Neural progenitor cell (in vitro differentiated cells): ENCODE data around the gene DAAM2. TPM values are rescaled to one million over a fixed set of nuclear protein-coding genes. Genes with fewer than 3 reads are reported as not detected.

ENCODE experiments used
- DNase-seq: peaks from one replicate; pipeline ENCODE4 v3.0.0-alpha.2; 2016; ENCODE audit warnings: low spot score
- H2AFZ ChIP-seq: fragments of 200-600 bp; sonication (generic); replicated peaks from 2 replicates; pipeline ENCODE4 v1.6.1; 2016; ENCODE audit warnings: antibody characterized with exemption
- H3F3A ChIP-seq: fragments of 200-600 bp; sonication (generic); 2 replicates; pipeline ENCODE4 v1.6.1; 2016; ENCODE audit warnings: antibody characterized with exemption, low read depth
- H3K27ac ChIP-seq: fragments of 200-600 bp; sonication (generic); 2 replicates; pipeline ENCODE4 v1.5.1; 2016; ENCODE audit warnings: mild to moderate bottlenecking
- H3K27me3 ChIP-seq: fragments of 200-600 bp; sonication (generic); 2 replicates; pipeline ENCODE4 v1.6.1; 2016; ENCODE audit warnings: mild to moderate bottlenecking, moderate library complexity
- H3K36me3 ChIP-seq: fragments of 200-600 bp; sonication (generic); 2 replicates; pipeline ENCODE4 v1.5.1; 2016
- H3K4me1 ChIP-seq: fragments of 200-600 bp; sonication (generic); 2 replicates; pipeline ENCODE4 v1.6.1; 2016; ENCODE audit warnings: mixed run types
- H3K4me2 ChIP-seq: fragments of 200-600 bp; sonication (generic); 2 replicates; pipeline ENCODE4 v1.6.1; 2016
- H3K4me3 ChIP-seq: fragments of 200-600 bp; sonication (generic); 2 replicates; pipeline ENCODE4 v1.5.1; 2016
- H3K79me2 ChIP-seq: fragments of 200-600 bp; sonication (generic); 2 replicates; pipeline ENCODE4 v1.6.1; 2016; ENCODE audit warnings: low read depth
- H3K9ac ChIP-seq: fragments of 200-600 bp; sonication (generic); 2 replicates; pipeline ENCODE4 v1.6.1; 2016
- H3K9me3 ChIP-seq: fragments of 200-600 bp; sonication (generic); 2 replicates; pipeline ENCODE4 v1.5.1; 2016; ENCODE audit warnings: low read depth
- H4K20me1 ChIP-seq: fragments of 200-600 bp; sonication (generic); 2 replicates; pipeline ENCODE4 v1.6.1; 2016; ENCODE audit warnings: low read depth
- H3K27ac Mint-ChIP-seq: 3 replicates; pipeline ENCODE4 v1.8.0; 2021; ENCODE audit warnings: mixed read lengths
- H3K27me3 Mint-ChIP-seq: 2 replicates; pipeline ENCODE4 v1.8.0; 2022; ENCODE audit warnings: low read depth, mild to moderate bottlenecking, inconsistent platforms, moderate library complexity, mixed read lengths; ENCODE audit not compliant: insufficient read depth
- H3K36me3 Mint-ChIP-seq: 3 replicates; pipeline ENCODE4 v1.8.0; 2021; ENCODE audit warnings: mixed read lengths
- H3K4me1 Mint-ChIP-seq: 3 replicates; pipeline ENCODE4 v1.8.0; 2021; ENCODE audit warnings: mixed read lengths
- H3K4me3 Mint-ChIP-seq: 3 replicates; pipeline ENCODE4 v1.8.0; 2021; ENCODE audit warnings: mild to moderate bottlenecking, moderate library complexity, mixed read lengths
- H3K9me3 Mint-ChIP-seq: 3 replicates; pipeline ENCODE4 v1.8.0; 2020; ENCODE audit warnings: mixed read lengths
- EZH2 ChIP-seq: fragments of 200-600 bp; sonication (generic); IDR thresholded peaks from 2 replicates; pipeline ENCODE4 v1.6.1; 2017; ENCODE audit warnings: antibody characterized with exemption, mild to moderate bottlenecking, moderate library complexity
- EZH2phosphoT487 ChIP-seq: fragments of 200-600 bp; sonication (generic); IDR thresholded peaks from 2 replicates; pipeline ENCODE4 v1.6.1; 2017; ENCODE audit warnings: antibody characterized with exemption
- total RNA-seq: library from RNA; depleted of rRNA; stranded (reverse); fragments of >200 nt; gene quantifications from 2 replicates; pipeline ENCODE4 v1.2.3, GENCODE V29; 2015; ENCODE audit warnings: low replicate concordance
- TF ChIP-seq, protein P1 (sequence below): fragments of 200-600 bp; sonication (generic); IDR thresholded peaks from 2 replicates; pipeline ENCODE4 v1.5.1; 2017; ENCODE audit warnings: antibody characterized with exemption, mild to moderate bottlenecking

DAAM2 gene
- total RNA-seq, 1 donor from 2014 or later = 2.1 TPM

DNA sequence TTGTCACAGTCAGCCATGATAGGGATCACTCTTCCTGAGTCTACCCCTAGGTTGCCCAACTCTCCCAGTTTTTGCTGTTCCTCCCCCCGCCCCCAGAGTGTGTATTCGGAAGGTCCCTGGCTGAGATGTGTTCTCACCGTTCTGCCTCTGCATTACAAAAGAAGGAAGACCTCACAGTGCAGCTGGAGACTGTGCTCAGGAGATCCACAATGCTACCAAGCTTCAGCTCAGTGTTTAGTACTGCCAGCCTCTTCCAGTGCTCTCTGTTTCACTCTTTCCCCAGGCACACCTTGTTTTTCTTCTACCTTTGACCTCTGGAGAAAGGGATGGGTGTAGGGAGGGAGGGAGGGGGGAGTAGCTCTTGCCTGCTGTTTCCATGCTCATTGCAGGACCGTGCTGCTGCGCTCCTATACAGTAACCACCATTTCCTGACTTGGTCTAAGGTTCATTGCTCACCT lies 155.5 kb downstream of the DAAM2 start:
- Histone ChIP-seq H3K79me2 (no peaks in the 10 kb centered on the region), H4K20me1 (no peaks in the 10 kb centered on the region), H3K4me3 (no peak overlapping the region), H3K36me3 (no peaks in the 10 kb centered on the region), H3K9me3 (no peaks in the 10 kb centered on the region), H3K9ac (no peak overlapping the region), H2AFZ (no peak overlapping the region), H3K4me1 (no peaks in the 10 kb centered on the region), H3K27me3 (no peaks in the 10 kb centered on the region), H3K27ac (no peak overlapping the region), H3K4me2 (no peak overlapping the region), H3F3A (no peaks in the 10 kb centered on the region)
- H3K4me3 Mint-ChIP-seq = no peak overlapping the region
- TF ChIP-seq EZH2phosphoT487 (no peak), EZH2 (no peak)
- TF ChIP-seq, protein P1, sequence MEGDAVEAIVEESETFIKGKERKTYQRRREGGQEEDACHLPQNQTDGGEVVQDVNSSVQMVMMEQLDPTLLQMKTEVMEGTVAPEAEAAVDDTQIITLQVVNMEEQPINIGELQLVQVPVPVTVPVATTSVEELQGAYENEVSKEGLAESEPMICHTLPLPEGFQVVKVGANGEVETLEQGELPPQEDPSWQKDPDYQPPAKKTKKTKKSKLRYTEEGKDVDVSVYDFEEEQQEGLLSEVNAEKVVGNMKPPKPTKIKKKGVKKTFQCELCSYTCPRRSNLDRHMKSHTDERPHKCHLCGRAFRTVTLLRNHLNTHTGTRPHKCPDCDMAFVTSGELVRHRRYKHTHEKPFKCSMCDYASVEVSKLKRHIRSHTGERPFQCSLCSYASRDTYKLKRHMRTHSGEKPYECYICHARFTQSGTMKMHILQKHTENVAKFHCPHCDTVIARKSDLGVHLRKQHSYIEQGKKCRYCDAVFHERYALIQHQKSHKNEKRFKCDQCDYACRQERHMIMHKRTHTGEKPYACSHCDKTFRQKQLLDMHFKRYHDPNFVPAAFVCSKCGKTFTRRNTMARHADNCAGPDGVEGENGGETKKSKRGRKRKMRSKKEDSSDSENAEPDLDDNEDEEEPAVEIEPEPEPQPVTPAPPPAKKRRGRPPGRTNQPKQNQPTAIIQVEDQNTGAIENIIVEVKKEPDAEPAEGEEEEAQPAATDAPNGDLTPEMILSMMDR = no peak
- H3K27ac Mint-ChIP-seq = no peak overlapping the region
- H3K27me3 Mint-ChIP-seq = no peaks in the 10 kb centered on the region
- no peaks in the 10 kb centered on the region for H3K9me3 Mint-ChIP-seq
- no peaks in the 10 kb centered on the region for H3K36me3 Mint-ChIP-seq
- DNase-seq = no peak
- H3K4me1 Mint-ChIP-seq = no peaks in the 10 kb centered on the region

DNA sequence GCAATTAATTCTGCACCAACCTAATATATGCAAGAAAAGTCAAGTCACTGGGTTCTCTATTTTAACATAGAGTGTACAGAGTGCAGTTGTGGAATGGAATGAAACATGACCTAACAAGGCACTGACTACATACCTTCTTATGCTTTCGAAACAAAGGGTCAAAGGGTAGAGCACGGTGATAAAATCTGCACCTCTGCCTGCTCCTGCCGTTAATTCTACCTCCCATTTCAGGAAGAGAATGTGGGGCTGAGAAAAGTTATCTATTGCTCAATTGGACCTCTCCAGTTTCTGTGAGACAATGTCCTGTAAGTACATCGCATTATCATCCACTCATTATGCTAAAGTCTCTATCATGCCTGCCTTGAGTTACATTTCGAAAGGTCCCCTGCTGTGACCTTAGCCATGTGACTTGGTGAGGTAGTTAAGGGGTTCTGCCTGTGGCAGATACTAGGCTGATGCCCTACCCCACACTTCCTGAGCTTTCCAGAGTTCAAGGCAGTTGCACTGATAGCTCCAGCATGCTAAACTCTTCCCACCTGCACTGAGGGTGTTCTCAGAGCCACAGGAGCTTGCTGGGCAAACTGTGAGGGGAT lies 156.1 kb downstream of the DAAM2 start:
- H3K36me3 ChIP-seq = no peaks in the 10 kb centered on the region
- H2AFZ ChIP-seq = no peak overlapping the region
- H3K9me3 ChIP-seq = no peaks in the 10 kb centered on the region
- no peak overlapping the region for H3K4me2 ChIP-seq
- no peaks in the 10 kb centered on the region for H3K27me3 Mint-ChIP-seq
- no peaks in the 10 kb centered on the region for H3K4me1 ChIP-seq
- TF ChIP-seq EZH2phosphoT487 (no peak), EZH2 (no peak)
- TF ChIP-seq, protein P1 = no peak
- H3K79me2 ChIP-seq = no peaks in the 10 kb centered on the region
- no peaks in the 10 kb centered on the region for H3K27me3 ChIP-seq
- H3K4me1 Mint-ChIP-seq = no peaks in the 10 kb centered on the region
- H3K4me3 Mint-ChIP-seq = no peak overlapping the region
- H3K36me3 Mint-ChIP-seq = no peaks in the 10 kb centered on the region
- no peak overlapping the region for H3K9ac ChIP-seq
- H3K4me3 ChIP-seq = no peak overlapping the region
- H3K27ac ChIP-seq = no peak overlapping the region
- H4K20me1 ChIP-seq = no peaks in the 10 kb centered on the region
- no peaks in the 10 kb centered on the region for H3K9me3 Mint-ChIP-seq
- H3F3A ChIP-seq = no peaks in the 10 kb centered on the region
- no peak for DNase-seq
- H3K27ac Mint-ChIP-seq = no peak overlapping the region

DNA sequence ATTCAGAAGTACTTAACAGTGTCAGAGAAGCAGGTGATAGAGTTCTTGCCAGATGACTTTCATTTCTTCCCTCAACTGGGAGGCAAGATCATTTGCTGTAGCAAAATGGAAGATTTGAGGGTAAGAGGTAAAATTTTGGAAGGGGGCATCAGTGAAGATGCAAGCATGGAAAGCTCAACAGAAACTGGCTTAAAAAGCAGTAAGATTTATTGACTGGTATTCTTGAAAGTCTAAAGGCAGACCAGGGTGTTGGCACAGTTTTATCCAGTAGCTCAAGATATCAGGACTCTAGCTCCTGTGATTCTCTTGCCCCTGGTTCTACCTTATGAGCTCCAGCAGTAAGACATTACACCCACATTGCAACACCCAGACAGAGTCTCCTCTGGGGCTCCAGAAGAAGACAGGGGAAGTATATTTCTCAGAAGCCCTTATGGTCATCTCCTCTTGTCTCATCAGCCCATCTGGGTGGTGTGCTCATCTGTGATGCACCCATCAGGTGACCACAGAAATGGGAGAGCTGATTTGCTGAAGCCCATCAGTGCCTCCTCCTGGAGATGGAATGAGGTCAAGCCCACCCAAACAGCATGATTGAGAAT lies 158.0 kb downstream of the DAAM2 start:
- no peak for TF ChIP-seq EZH2
- TF ChIP-seq, protein P1 = no peak
- H4K20me1 ChIP-seq = no peaks in the 10 kb centered on the region
- no peak overlapping the region for H3K27ac Mint-ChIP-seq
- no peaks in the 10 kb centered on the region for H3K27me3 ChIP-seq
- no peaks in the 10 kb centered on the region for H3K36me3 ChIP-seq
- H3K4me3 Mint-ChIP-seq = no peak overlapping the region
- no peaks in the 10 kb centered on the region for H3F3A ChIP-seq
- no peak overlapping the region for H3K4me3 ChIP-seq
- no peak overlapping the region for H3K9ac ChIP-seq
- H3K9me3 Mint-ChIP-seq = no peaks in the 10 kb centered on the region
- H3K79me2 ChIP-seq = no peaks in the 10 kb centered on the region
- H3K4me1 Mint-ChIP-seq = no peaks in the 10 kb centered on the region
- H2AFZ ChIP-seq = no peak overlapping the region
- H3K36me3 Mint-ChIP-seq = no peaks in the 10 kb centered on the region
- H3K4me1 ChIP-seq = no peaks in the 10 kb centered on the region
- no peaks in the 10 kb centered on the region for H3K27me3 Mint-ChIP-seq
- H3K4me2 ChIP-seq = no peak overlapping the region
- no peaks in the 10 kb centered on the region for H3K9me3 ChIP-seq
- no peak overlapping the region for H3K27ac ChIP-seq
- no peak for DNase-seq
